ENCODE results near the gene SPIN4. TPM values are rescaled to one million over a fixed set of nuclear protein-coding genes. Genes with fewer than 3 reads are reported as not detected.
A peak's percentile ranks its signal among the peaks of the same experiment; 100 is the strongest.

SPIN4 gene
- total and polyA plus RNA-seq, 4 donors = 2.0 to 10.1 (median 4.0) TPM

DNA sequence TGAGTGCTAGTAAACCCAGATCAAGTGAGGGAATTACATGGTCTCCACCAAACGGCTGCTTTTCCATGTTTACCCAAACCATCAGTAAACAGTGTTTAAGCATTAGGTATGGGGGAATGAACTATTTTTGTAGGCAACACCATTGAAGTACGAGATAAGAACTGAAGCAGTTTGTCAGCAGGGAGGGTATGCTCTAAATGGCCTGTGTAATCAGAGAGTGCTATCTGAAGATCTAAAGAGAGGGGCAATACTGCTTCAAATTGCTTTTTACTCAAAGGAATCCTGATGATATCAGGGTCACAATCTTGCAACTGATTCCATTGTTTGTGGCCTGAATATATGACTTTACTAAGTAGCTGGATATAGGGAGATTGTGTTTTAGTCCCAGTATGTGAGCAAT is 10.4 kb upstream of the SPIN4 start:
- ATAC-seq (ENCODE audit: insufficient read depth, low FRiP score) (no peak), DNase-seq (no peak)
- Histone ChIP-seq H3K9me3 (ENCODE audit: control insufficient read depth in 4 of 4, insufficient read depth in 3 of 4, low read length in 3 of 4) (peaks cover 0 to 7% (median 0%) of the 10 kb centered on the region in 4 donors), H3K27ac (ENCODE audit: low read depth in 1 of 2, low read length in 1 of 2) (no peak overlapping the region), H3K27me3 (ENCODE audit: control insufficient read depth in 3 of 3, insufficient read depth in 3 of 3, low read length in 2 of 3) (no peaks in the 10 kb centered on the region), H3K4me3 (no peak overlapping the region), H3K9ac (ENCODE audit: insufficient read depth in 1 of 2, low read length in 2 of 2) (no peak overlapping the region), H3K4me1 (ENCODE audit: control insufficient read depth in 5 of 5, insufficient read depth in 5 of 5, low read length in 5 of 5) (no peaks in the 10 kb centered on the region), H3K36me3 (ENCODE audit: control insufficient read depth in 4 of 4, insufficient read depth in 4 of 4, low read length in 4 of 4) (no peaks in the 10 kb centered on the region)
- 59 to 77% methylated on average over 2 of the region's 2 CpGs for WGBS, 2 donors
- TF ChIP-seq, protein P1, sequence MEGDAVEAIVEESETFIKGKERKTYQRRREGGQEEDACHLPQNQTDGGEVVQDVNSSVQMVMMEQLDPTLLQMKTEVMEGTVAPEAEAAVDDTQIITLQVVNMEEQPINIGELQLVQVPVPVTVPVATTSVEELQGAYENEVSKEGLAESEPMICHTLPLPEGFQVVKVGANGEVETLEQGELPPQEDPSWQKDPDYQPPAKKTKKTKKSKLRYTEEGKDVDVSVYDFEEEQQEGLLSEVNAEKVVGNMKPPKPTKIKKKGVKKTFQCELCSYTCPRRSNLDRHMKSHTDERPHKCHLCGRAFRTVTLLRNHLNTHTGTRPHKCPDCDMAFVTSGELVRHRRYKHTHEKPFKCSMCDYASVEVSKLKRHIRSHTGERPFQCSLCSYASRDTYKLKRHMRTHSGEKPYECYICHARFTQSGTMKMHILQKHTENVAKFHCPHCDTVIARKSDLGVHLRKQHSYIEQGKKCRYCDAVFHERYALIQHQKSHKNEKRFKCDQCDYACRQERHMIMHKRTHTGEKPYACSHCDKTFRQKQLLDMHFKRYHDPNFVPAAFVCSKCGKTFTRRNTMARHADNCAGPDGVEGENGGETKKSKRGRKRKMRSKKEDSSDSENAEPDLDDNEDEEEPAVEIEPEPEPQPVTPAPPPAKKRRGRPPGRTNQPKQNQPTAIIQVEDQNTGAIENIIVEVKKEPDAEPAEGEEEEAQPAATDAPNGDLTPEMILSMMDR (IDR thresholded peaks at IDR 0.05; ENCODE audit: control extremely low read depth, extremely low read depth) = no peak

DNA sequence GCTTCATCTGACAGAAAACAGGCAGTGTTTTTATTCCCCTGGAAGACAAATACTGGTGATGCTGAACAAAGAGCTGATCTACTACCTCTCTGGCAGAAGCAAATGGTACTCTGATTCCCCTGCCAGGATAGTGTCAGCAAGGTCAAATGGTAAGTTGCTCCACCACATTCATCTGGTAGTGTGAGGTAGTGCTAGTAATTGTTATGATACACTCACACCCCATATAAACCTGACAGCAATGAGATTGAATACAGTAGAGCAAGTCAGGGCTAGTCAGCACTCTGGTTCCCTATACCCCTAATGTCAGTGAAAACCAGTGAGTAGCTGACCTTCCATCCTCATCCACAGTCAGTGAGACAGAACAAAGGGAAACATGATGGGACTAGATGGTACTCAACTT is 3.4 kb upstream of the SPIN4 start:
- no peak overlapping the region for H3K4me3 ChIP-seq
- TF ChIP-seq, protein P1 (IDR thresholded peaks at IDR 0.05; ENCODE audit: control extremely low read depth, extremely low read depth) = no peak
- no peaks in the 10 kb centered on the region for H3K36me3 ChIP-seq (ENCODE audit: control insufficient read depth in 4 of 4, insufficient read depth in 4 of 4, low read length in 4 of 4)
- no peak for DNase-seq
- peaks cover 0 to 4% (median 0%) of the 10 kb centered on the region in 4 donors for H3K9me3 ChIP-seq (ENCODE audit: control insufficient read depth in 4 of 4, insufficient read depth in 3 of 4, low read length in 3 of 4)
- H3K4me1 ChIP-seq (ENCODE audit: control insufficient read depth in 5 of 5, insufficient read depth in 5 of 5, low read length in 5 of 5) = no peaks in the 10 kb centered on the region
- no peak for ATAC-seq (ENCODE audit: insufficient read depth, low FRiP score)
- H3K9ac ChIP-seq (ENCODE audit: insufficient read depth in 1 of 2, low read length in 2 of 2) = no peak overlapping the region
- no peak overlapping the region for H3K27ac ChIP-seq (ENCODE audit: low read depth in 1 of 2, low read length in 1 of 2)
- no peaks in the 10 kb centered on the region for H3K27me3 ChIP-seq (ENCODE audit: control insufficient read depth in 3 of 3, insufficient read depth in 3 of 3, low read length in 2 of 3)

DNA sequence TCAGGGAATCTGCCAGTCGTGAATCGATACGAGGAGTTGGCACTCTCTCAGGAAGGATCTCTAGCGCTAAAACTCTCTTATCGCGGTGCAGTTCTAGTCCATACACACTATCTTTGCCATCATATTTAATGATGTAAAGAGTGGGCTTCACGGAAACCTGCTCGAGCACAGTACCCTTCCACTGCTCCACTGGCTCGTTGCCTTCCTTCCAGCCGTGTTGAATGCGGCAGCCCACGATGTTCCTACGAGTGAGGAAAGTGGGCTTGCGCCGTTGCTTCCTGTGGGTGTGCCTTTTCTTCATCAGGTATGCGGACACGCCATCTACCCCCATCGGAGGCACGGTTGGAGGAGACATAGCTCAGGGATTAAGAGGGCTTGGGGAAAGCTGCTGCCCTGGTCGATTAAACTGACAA is 661 bp downstream of the SPIN4 start:
- ATAC-seq (ENCODE audit: insufficient read depth, low FRiP score) = no peak
- peak in 2 of 3 donors; percentile 21 to 53 for DNase-seq
- H3K9me3 ChIP-seq (ENCODE audit: control insufficient read depth in 4 of 4, insufficient read depth in 3 of 4, low read length in 3 of 4) = peaks cover 0 to 4% (median 0%) of the 10 kb centered on the region in 4 donors
- no peaks in the 10 kb centered on the region for H3K36me3 ChIP-seq (ENCODE audit: control insufficient read depth in 4 of 4, insufficient read depth in 4 of 4, low read length in 4 of 4)
- 0 to 29% methylated on average over 20 of the region's 20 CpGs for WGBS, 2 donors
- H3K4me1 ChIP-seq (ENCODE audit: control insufficient read depth in 5 of 5, insufficient read depth in 5 of 5, low read length in 5 of 5) = no peaks in the 10 kb centered on the region
- peak overlapping the region in 1 of 2 donors; percentile 81 for H3K9ac ChIP-seq (ENCODE audit: insufficient read depth in 1 of 2, low read length in 2 of 2)
- no peaks in the 10 kb centered on the region for H3K27me3 ChIP-seq (ENCODE audit: control insufficient read depth in 3 of 3, insufficient read depth in 3 of 3, low read length in 2 of 3)
- H3K27ac ChIP-seq (ENCODE audit: low read depth in 1 of 2, low read length in 1 of 2) = peak overlapping the region in 1 of 2 donors; percentile 61
- TF ChIP-seq, protein P1 (IDR thresholded peaks at IDR 0.05; ENCODE audit: control extremely low read depth, extremely low read depth) = no peak
- H3K4me3 ChIP-seq = peak overlapping the region; percentile 62

DNA sequence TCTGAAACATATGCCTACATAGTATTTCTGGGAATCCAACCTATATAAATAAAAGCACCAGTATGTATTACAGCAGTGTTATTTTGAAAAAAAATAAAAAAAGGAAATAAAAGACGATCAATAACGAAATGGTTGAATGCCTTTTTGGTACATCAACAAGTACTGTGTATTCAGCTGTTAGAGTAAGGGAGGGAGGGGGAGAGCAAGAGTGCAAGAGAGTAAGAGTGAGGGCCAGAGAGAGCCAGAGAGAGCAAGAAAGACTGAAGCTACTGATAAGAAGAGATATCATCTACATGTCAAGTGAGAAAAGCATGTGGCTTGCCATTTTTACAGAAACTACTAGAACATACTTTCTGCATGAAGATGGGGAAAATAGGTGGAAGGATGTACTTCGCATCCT is 1.8 kb downstream of the SPIN4 start:
- H3K4me1 ChIP-seq (ENCODE audit: control insufficient read depth in 5 of 5, insufficient read depth in 5 of 5, low read length in 5 of 5) = no peaks in the 10 kb centered on the region
- H3K9ac ChIP-seq (ENCODE audit: insufficient read depth in 1 of 2, low read length in 2 of 2) = peak overlapping the region in 1 of 2 donors; percentile 36
- 48% methylated on average over 3 of the region's 3 CpGs for WGBS, 2 donors
- H3K9me3 ChIP-seq (ENCODE audit: control insufficient read depth in 4 of 4, insufficient read depth in 3 of 4, low read length in 3 of 4) = peaks cover 0 to 4% (median 0%) of the 10 kb centered on the region in 4 donors
- TF ChIP-seq, protein P1 (IDR thresholded peaks at IDR 0.05; ENCODE audit: control extremely low read depth, extremely low read depth) = no peak
- H3K27ac ChIP-seq (ENCODE audit: low read depth in 1 of 2, low read length in 1 of 2) = no peak overlapping the region
- H3K27me3 ChIP-seq (ENCODE audit: control insufficient read depth in 3 of 3, insufficient read depth in 3 of 3, low read length in 2 of 3) = no peaks in the 10 kb centered on the region
- H3K4me3 ChIP-seq = no peak overlapping the region
- DNase-seq (peak in 2 of 3 donors; percentile 35 to 37), ATAC-seq (ENCODE audit: insufficient read depth, low FRiP score) (no peak)
- H3K36me3 ChIP-seq (ENCODE audit: control insufficient read depth in 4 of 4, insufficient read depth in 4 of 4, low read length in 4 of 4) = no peaks in the 10 kb centered on the region
